WERI-Rb-1 (cell line): ENCODE results near the gene PLCL2.
A peak's percentile ranks its signal among the peaks of the same experiment; 100 is the strongest.

Experiments
- DNase-seq: peaks from one replicate; pipeline ENCODE4 v3.0.0-alpha.2; 2020
- H3K27ac ChIP-seq: fragments of 250-450 bp; sonication (Bioruptor Pico); 2 replicates; pipeline ENCODE4 v1.5.1; 2020; ENCODE audit warnings: mild to moderate bottlenecking, moderate library complexity
- H3K27me3 ChIP-seq: fragments of 250-450 bp; sonication (Bioruptor Pico); 2 replicates; pipeline ENCODE4 v1.5.1; 2021; ENCODE audit warnings: mild to moderate bottlenecking, low read depth, moderate library complexity; ENCODE audit not compliant: insufficient read depth, severe bottlenecking
- H3K36me3 ChIP-seq: fragments of 250-450 bp; sonication (Bioruptor Pico); 2 replicates; pipeline ENCODE4 v1.5.1; 2020; ENCODE audit warnings: mild to moderate bottlenecking, moderate library complexity
- H3K4me3 ChIP-seq: 2 replicates; pipeline ENCODE4 v1.5.1; 2011; ENCODE audit warnings: low read depth, mild to moderate bottlenecking, control low read depth, low read length
- H3K9me3 ChIP-seq: fragments of 250-450 bp; sonication (Bioruptor Pico); 2 replicates; pipeline ENCODE4 v1.5.1; 2021; ENCODE audit warnings: mild to moderate bottlenecking, moderate library complexity; ENCODE audit not compliant: severe bottlenecking
- TF ChIP-seq, protein P1 (sequence below): IDR thresholded peaks from 2 replicates; pipeline ENCODE4 v1.5.1; 2011; ENCODE audit warnings: low read depth, mild to moderate bottlenecking, control low read depth, inconsistent platforms, low read length

Gene PLCL2

DNA sequence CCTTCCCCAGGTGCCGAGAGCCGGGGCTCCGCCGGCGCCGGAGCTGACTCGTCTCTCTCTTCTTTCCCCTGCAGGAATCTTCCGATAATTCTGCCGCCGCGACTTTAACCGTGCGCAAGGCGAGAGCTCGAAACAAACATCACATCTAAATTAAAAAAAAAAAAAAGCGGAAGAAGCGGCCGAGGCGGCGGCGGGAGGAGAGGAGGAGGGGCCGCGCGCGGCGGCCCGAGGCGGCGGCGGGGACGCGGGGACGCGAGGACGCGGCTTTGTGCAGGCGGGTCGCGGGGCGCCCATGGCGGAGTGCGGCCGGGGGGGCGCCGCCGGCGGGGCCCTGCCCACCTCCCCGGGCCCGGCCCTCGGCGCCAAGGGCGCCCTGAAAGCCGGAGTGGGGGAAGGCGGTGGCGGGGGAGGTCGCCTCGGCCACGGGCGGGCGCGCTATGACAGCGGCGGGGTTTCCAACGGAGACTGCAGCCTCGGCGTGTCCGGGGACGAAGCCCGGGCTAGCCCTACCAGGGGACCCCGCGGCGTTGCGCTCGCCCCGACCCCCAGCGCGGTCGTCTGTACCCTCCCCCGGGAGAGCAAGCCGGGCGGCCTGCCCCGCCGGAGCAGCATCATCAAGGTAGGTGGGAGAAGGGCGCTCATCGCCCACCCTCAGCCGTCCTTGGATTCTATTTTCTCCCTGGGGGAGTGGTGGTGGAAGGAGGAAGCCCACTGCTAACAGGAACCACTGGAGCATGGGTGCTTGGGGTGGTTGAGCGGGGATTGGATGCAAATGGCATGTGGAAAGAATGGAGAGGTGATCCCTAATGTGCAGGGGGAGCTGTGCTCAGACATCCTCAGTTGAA is at the start of gene PLCL2:
TSS of gene PLCL2 (plus strand) at position 208 of the 845 bp plus-strand sequence. CDS start at position 293, 85 bp downstream.
- peak within 1 kb of the TSS; percentile 82 for H3K27ac ChIP-seq
- DNase-seq, result peak; percentile 63
- H3K9me3 ChIP-seq, result no peaks in the 10 kb centered on the region
- TF ChIP-seq, protein P1, sequence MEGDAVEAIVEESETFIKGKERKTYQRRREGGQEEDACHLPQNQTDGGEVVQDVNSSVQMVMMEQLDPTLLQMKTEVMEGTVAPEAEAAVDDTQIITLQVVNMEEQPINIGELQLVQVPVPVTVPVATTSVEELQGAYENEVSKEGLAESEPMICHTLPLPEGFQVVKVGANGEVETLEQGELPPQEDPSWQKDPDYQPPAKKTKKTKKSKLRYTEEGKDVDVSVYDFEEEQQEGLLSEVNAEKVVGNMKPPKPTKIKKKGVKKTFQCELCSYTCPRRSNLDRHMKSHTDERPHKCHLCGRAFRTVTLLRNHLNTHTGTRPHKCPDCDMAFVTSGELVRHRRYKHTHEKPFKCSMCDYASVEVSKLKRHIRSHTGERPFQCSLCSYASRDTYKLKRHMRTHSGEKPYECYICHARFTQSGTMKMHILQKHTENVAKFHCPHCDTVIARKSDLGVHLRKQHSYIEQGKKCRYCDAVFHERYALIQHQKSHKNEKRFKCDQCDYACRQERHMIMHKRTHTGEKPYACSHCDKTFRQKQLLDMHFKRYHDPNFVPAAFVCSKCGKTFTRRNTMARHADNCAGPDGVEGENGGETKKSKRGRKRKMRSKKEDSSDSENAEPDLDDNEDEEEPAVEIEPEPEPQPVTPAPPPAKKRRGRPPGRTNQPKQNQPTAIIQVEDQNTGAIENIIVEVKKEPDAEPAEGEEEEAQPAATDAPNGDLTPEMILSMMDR, result no peak
- peak within 1 kb of the TSS; percentile 86 for H3K4me3 ChIP-seq
- no peaks in the 10 kb centered on the region; the same call in 1 of the 2 replicates for H3K36me3 ChIP-seq
- H3K27me3 ChIP-seq, result no peaks in the 10 kb centered on the region

DNA sequence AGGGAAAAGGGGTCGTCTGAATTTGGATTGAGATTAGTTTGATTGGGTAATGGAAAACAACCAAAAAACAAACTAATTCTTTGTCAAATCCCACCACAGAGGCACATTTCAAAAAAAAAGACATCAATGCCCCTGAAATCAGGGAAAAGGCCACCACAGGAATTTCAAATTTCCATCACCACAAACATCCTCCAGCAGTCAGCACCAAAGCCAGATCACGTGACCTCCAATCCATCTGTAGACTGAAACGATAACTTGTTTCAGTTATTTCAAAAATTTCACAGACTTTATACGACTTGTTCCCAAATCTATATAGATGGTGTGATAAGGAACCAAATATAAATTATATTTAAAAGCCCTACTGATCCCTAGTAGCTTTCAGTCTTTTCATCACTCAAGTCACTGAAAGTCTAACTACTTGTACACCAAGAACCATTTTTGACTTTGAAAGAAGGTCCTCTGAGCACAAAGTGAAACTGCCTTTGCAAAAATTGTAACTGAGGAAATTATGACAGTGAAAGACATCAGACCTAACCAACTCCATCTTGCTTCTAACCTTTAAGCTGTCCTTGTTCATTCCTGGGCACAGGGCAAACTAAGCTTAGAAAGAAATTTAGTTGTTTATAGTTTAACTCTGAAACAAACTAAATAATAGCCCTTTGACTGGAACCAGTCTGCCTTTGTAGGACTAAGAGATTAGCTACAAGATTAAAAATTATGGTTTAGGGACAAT is 48.1 kb upstream of the PLCL2 start:
- Histone ChIP-seq H3K27me3 (no peaks in the 10 kb centered on the region), H3K36me3 (no peaks in the 10 kb centered on the region), H3K27ac (no peak overlapping the region), H3K9me3 (no peaks in the 10 kb centered on the region), H3K4me3 (no peak overlapping the region)
- no peak for DNase-seq
- TF ChIP-seq, protein P1, result no peak

DNA sequence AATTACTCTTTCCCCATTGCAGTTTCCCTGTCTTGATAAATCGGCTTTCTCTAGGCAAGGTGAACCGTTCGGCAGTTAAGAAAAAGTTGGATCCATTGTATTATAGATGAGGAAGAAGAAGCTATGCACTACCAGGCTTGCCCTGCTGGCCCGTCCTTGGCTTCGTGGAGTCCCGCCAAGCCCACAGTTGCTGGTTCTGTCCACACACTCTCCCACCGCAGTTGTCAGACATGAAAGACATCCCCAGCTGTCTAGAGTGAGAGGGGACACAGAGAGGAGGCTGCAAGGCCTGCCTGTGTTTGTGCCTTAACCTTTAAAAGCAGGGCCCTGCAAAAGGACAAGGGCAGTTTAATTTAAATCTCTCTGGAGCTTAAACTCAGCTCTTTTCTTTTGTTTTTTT is 47.2 kb upstream of the PLCL2 start:
- Histone ChIP-seq H3K27me3 (no peaks in the 10 kb centered on the region), H3K9me3 (no peaks in the 10 kb centered on the region), H3K4me3 (no peak overlapping the region), H3K36me3 (no peaks in the 10 kb centered on the region), H3K27ac (no peak overlapping the region)
- DNase-seq, result no peak
- TF ChIP-seq, protein P1, result no peak

DNA sequence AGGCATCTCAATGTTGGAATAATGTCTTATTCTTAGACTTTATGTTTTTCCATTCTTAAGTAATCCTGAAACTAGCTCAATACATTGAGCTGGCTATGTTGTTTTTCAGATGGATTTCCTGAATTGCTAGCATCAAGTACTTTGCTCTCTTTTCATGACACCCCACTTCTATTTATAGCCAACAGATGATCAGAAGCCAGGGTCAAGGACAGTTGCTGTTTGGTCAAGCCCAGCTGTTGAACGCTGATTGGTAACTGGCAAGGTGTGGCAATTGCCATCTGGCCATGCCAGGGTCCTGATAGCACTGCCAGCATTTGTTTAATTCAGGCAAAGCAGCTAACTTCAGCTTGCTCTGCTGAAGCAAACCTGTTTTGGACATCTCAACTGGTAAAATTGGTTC is 46.2 kb upstream of the PLCL2 start:
- H3K4me3 ChIP-seq, result no peak overlapping the region
- H3K9me3 ChIP-seq, result no peaks in the 10 kb centered on the region
- TF ChIP-seq, protein P1, result no peak
- H3K27me3 ChIP-seq, result no peaks in the 10 kb centered on the region
- DNase-seq, result no peak
- no peaks in the 10 kb centered on the region for H3K36me3 ChIP-seq
- no peak overlapping the region for H3K27ac ChIP-seq

DNA sequence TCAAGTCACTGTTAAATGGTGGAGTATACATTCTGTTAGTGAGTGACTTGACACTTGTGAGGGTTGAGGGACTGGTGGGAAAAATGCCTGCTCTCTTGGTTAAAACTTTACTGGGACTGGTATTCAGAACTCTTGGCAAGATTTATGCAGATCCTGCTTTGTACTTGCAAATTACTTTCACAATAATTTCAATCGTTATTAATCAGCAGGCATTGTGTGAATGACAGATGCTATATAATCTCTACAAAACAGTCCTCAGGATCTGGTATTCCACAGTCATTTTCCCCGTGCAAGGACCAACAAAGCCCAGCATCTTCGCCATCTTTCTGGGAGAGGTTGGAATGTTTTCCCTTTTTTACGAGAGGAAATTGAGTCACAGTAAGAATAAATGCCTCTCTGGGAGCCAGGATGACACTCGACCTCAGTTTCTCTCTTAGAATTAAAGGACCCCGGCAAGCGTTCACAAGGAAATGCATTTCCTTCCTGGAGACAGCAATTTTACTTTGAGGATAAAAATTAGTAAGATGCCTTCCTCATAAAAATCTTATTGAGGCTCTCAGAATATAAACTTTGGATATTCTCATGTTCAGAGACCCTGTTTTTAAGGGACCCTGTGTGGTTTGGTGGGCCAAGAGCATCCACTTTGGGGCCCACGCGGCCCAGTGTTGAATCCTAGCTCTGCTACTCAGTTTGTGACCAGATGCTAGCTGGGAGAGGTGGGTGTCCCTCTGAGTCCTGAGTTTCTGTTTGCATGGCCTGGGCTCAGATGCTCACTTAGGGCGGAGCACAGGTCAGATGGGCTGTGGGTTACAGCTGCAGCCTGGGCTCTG is 45.3 kb upstream of the PLCL2 start:
- DNase-seq, result no peak
- H3K27ac ChIP-seq, result no peak overlapping the region
- H3K27me3 ChIP-seq, result no peaks in the 10 kb centered on the region
- H3K9me3 ChIP-seq, result no peaks in the 10 kb centered on the region
- H3K4me3 ChIP-seq, result no peak overlapping the region
- H3K36me3 ChIP-seq, result no peaks in the 10 kb centered on the region
- TF ChIP-seq, protein P1, result no peak
